ENCODE measurements around the gene APPL2.

Gene APPL2

GRCh38 chr12:105221583-105222283 is 14.2 kb downstream of the APPL2 start:
- no peak for DNase-seq

DNA sequence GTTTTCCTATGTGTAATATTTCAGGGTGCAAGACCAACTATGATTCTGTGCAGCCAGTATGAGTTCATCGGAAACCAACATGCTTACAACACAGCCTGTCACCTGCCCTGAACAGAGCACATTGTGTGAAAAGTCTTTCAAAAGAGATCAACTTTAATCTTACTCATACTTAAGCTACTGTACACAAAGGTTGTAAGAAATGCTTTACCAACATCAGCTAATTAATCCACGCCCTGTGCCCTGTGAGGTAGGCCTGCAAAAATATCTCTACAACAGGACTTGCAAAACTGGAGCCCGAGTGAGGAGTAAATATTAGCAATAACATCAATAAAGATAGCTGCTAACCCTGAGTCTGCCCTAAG is 15.1 kb downstream of the APPL2 start:
- no peak for DNase-seq

- no peak for DNase-seq
Measured at GRCh38 chr12:105220150-105220928, 15.6 kb downstream of the APPL2 start.

- no peak for DNase-seq
Measured at GRCh38 chr12:105219261-105220028, 16.5 kb downstream of the APPL2 start.

DNA sequence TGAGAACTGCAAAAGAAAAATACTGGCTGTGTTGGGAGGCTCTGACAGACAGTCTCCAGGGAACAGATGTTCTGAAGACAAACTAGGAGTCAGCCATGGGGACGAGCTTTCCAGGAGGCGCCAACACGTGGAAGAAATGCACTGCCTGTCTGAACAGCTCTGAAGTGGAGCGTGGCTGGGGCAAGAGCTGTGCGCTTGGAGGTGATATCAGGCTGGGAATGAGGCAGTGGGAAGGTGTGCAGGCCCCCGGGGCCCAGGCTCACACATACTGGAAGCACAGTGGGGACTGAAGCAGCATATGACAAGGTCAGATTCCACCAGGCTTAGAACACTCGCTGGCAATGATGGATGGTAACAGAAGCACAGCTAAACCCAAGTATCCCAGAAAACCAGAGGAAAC is 17.5 kb downstream of the APPL2 start:
- no peak for DNase-seq

DNA sequence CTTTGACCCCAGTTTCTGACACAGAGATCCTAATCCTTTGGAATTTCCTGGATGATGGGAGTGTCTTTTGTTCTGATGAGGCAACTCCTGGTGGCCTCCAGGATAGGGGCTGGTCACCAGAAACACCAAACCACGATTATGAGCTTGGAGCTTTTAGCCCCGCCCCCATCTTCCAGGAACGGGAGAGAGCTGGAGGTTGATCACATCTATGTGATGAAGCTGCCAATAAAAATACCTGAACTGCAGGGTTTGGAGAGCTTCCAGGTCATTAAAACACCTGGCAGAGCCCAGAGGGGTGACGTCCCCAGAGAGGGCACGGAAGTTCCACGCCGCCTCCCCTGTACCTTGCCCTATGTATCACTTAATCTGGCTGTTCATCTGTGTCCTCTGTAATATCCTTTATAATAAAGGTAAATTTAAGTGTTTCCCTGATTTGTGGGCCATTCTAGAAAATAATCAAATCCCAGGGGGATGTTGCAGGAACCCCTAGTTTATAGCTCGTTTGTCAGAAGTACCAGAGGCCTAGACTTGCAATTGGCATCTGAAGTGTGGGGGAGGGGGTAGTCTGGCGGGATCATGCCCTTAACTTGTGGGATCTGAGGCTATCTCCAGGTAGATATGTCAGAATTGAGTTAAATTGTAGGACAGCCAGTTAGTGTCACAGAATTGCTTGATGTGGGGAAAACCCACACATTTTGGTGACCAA is 21.2 kb downstream of the APPL2 start:
- no peak for DNase-seq

DNA sequence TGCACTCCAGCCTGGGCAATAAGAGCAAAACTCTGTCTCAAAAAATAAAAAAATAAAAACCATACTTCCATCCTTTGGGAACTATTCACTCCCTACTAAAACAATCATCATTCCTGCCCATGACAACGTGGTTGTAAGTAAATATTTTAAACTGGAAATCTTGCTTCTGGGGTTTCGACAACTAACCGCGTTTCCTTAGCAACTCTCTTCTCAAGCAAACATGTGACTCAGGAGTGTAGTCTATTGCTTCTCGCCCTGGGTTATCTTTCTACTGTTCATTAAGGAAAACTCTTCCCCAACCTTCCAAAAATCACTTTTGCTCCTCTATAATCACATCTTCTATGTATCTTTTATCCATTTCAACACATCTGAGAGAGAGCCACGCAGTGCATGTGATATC is 21.8 kb downstream of the APPL2 start:
- DNase-seq = no peak

- no peak for DNase-seq
Measured at GRCh38 chr12:105212438-105212837, 23.5 kb downstream of the APPL2 start.

- DNase-seq = no peak
Measured at GRCh38 chr12:105209091-105209490, 26.9 kb downstream of the APPL2 start.

DNA sequence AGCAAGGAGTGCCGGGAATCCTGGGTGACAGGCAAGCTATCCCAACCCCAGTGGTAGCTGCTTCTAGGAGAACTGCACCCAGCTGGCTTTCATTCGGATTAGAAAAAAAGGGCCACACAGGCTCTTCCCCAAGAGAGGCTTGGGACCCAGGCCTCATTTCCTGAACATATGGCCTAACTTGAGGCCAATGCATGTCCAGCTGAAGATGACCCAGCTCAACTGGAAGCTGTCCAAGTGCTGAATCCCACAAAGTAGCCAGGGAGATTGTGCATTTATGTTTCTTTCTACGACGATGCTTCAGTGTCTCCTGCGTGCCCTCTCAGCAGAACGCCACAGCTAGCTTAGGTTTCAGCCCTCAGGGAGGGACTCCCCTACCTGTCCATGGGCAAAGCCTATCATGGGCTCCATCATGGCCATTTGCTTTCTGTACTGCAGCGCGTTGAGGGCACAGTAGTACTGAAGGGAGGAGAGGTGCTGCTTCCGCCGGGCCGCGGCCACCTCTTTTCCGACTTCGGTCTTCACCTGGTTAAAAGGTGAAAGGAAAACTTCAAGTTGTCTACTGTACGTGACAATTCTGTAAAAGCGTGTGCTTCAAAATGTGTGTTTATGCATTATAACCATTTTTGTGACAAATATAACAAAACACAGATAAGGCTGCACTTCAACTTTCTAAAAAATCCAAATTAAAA is 29.1 kb downstream of the APPL2 start:
- no peak for DNase-seq

DNA sequence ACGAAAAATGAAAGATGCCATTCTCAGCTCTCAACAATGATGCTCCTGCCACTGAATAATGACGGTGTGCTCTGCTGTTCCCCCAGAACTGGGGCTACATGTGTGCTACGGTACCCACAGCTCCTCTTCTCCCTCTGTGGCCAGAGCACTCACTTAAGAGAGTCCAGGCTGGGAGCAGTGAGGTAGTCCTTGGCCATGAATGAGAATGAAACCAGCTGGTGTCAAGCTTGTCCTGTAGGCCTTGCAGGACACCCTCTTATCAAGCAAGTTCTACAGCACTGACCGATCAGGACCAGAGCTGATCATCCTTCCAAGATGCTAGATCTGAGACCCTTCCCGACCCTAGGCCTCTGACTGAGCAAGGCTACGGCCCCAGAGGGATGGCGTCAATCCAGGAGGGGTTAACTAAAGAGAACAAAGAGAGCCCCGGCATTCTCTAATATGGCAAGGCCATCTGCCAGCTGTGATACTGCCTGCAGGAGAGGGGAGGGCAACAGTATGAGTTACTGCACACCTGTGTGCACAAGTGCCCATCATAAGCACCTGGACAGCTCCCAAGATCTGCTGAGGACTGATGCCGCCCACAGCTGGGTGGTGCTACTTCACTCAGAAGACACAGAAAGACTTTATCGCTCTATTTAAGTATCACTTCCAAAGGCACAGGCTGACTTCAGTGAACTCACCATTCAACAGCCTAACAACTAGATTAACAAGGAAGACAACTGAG is 30.5 kb downstream of the APPL2 start:
- no peak for DNase-seq

GRCh38 chr12:105204916-105205315 is 31.1 kb downstream of the APPL2 start:
- no peak for DNase-seq

- no peak for DNase-seq
Measured at GRCh38 chr12:105204127-105204526, 31.8 kb downstream of the APPL2 start.

- DNase-seq = no peak
Measured at GRCh38 chr12:105202202-105202601, 33.8 kb downstream of the APPL2 start.

GRCh38 chr12:105201299-105201698 is 34.7 kb downstream of the APPL2 start:
- DNase-seq = no peak

DNA sequence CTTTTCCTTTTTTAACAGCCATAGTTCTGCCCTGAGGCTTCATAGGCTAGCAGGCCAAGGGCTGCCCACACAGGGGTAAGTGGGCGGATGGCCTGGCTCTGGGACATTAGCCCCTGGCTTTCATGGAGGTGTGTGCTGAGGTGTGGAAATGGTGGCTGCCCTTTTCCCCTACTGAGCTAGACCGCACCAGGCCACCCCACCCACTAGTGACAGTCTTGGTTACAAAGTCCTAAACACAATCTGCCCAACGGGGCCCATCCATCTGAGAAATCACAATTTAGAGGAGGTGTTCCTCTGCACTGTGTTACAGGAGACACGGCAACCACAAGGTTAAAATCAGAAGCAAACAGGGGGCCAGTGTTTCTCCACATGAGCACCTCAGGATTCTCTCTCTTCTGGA is 35.6 kb downstream of the APPL2 start:
- no peak for DNase-seq

DNA sequence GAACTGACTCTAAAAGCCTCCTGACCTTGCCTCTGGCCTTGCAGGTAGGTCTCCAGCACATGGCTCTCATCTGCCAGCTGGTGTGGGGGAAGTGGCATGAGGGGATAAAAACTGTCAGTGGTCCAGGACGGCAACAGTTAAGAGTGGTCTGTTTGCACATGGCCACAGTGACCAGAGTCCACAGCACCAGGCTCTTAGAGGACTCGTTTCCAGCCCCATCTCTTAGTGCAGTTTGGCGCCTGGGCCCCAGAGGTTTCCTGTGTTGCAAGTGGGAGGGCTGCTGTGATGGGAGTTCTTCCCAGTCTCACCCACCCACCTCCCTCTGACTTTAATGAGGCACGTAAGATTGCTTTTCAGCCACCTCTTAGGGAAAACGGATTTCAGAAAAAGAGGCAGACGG is 37.0 kb downstream of the APPL2 start:
- DNase-seq = no peak

DNA sequence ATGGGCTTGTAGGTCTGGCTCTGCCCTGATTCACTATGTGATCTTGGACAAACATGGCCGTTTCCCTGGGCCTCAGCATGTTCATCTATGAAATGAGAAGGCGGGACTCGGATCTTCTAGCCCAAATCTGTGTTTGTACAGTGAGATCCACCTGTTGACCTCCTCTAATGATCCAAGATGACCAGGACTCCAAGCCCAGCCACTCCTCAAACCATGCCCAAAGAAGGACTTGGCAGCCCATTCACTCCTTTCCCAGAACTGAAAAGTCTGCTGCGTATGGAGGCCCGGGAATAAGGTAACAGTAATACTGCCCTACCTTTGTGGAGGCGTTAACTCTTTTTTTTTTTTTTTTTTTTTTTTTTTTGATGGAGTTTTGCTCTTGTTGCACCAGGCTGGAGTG is 39.9 kb downstream of the APPL2 start:
- DNase-seq = no peak

DNA sequence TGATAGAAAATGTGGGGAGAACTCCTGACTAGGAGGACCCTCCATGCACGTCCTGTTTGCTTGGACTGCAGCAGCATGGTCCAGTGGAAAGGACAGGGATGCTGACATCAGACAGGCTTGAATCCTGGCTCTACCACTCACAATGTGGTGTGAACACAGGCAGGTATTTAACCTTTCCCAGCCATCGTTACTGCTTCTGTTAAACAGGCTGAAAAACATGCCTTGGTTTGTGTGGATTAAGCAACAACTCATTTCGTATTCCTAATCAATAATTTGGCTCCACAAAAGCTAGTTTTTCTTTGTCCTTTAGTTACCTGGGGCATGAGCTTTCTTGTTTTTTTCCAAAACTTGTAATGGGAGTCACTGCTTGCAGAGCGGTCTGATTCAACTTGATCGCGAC is 41.0 kb downstream of the APPL2 start:
- DNase-seq = no peak

DNA sequence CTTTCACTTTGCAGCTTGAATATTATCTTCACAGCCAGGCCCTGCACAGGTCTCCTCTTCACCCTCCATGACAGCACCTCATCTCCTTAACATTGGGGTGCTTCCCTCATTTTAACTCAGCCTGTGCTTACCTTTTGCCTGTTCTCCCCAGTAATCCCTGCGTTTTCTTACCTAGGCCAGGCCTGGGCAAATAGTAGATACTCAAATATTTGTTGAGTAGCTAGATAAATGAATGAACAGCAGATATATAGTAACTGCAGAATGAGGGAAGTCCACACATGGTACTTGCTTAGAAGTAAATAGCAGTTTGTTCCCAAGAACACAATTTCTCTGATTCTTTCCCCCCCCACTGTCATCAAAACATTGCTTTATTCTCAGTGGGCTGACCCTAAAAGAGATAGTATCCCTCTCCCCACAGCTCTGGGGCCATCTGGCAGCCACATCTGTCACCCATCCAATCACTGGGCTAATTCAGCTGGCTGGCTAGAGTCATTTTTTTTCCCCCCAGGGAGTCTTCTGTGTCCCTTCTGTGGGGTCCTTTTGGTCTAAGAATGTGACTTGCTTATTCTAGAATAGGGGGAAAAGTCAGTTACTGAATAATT is 43.2 kb downstream of the APPL2 start:
- DNase-seq = no peak

GRCh38 chr12:105190530-105190929 is 45.4 kb downstream of the APPL2 start:
- no peak for DNase-seq

DNA sequence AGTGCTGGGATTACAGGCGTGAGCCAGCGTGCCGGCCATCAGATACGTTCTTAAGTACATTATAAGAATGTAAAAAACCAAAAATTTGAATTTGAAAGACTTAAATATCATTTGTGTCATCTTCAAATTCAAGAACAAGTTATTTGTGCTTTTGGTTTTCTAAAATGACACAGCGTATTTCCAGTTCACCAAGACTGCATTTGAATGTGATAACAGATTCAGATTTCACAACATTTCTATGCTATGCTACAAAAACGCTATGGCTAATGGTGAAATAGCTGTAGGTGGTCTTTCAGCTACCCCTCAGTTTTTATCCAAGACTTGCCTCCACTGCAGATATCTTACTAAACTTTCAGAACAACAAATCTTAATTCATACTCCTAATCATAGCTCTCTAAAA is 46.7 kb downstream of the APPL2 start:
- DNase-seq = no peak

All from CD4-positive, alpha-beta T cell treated with Interleukin-1 beta for 1 hour (primary cell).